GM21390 (cell line): ENCODE measurements around the gene GAGE1.
"Not testable (repeated sequence)": the region's sequence is repeated elsewhere in the genome, so short reads cannot be mapped to it uniquely, and the experiment has no call there.

Experiments used
- ATAC-seq: cut with Tn5 transposase; IDR thresholded peaks from one replicate; pipeline ENCODE4 v1.9.1; 2021; ENCODE audit not compliant: unreplicated experiment

Gene GAGE1, protein sequence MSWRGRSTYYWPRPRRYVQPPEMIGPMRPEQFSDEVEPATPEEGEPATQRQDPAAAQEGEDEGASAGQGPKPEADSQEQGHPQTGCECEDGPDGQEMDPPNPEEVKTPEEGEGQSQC

DNA sequence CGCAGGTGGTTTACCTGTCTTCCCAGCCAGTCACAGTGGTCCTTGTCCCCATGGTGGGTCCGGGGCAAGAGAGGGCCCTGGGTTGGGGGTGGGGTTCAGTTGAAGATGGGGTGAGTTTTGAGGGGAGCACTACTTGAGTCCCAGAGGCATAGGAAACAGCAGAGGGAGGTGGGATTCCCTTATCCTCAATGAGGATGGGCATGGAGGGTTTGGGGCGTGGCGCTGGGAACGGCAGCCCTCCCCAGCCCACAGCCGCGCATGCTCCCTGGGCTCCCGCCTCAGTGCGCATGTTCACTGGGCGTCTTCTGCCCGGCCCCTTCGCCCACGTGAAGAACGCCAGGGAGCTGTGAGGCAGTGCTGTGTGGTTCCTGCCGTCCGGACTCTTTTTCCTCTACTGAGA is at the start of gene GAGE1:
Gene GAGE1, plus strand, starts transcription at position 301 of the 400 bp plus-strand sequence. CDS start 1,155 bp downstream, outside the sequence.
- ATAC-seq = not testable (repeated sequence)

DNA sequence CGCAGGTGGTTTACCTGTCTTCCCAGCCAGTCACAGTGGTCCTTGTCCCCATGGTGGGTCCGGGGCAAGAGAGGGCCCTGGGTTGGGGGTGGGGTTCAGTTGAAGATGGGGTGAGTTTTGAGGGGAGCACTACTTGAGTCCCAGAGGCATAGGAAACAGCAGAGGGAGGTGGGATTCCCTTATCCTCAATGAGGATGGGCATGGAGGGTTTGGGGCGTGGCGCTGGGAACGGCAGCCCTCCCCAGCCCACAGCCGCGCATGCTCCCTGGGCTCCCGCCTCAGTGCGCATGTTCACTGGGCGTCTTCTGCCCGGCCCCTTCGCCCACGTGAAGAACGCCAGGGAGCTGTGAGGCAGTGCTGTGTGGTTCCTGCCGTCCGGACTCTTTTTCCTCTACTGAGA is 47.8 kb upstream of the GAGE1 start, which contains the start of gene GAGE12E:
Gene GAGE12E, plus strand, starts transcription at position 301 of the 400 bp plus-strand sequence. CDS start 1,155 bp downstream, outside the sequence.
- not testable (repeated sequence) for ATAC-seq

DNA sequence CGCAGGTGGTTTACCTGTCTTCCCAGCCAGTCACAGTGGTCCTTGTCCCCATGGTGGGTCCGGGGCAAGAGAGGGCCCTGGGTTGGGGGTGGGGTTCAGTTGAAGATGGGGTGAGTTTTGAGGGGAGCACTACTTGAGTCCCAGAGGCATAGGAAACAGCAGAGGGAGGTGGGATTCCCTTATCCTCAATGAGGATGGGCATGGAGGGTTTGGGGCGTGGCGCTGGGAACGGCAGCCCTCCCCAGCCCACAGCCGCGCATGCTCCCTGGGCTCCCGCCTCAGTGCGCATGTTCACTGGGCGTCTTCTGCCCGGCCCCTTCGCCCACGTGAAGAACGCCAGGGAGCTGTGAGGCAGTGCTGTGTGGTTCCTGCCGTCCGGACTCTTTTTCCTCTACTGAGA is 38.3 kb upstream of the GAGE1 start, which contains the start of gene GAGE12F:
Gene GAGE12F, plus strand, starts transcription at position 301 of the 400 bp plus-strand sequence. CDS start 1,155 bp downstream, outside the sequence.
- ATAC-seq = not testable (repeated sequence)

DNA sequence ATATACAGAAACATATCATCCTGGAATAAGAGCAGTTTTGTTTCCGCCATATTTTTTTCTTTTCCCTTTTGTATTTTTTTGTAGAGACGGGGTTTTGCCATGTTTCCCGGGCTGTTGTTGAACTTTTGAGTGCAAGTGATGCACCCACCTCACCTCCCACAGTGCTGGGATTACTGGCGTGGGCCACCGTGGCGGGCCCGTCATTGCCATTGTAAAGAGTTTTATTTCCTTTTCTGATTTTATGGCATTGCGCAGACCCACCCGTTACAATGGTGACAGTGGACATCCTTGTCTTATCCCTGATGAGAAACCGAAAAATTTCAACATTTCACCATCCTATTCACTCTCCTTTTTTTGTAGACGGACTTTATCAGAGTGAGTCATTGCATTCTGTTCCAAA is 30.1 kb upstream of the GAGE1 start:
- ATAC-seq = not testable (repeated sequence)

DNA sequence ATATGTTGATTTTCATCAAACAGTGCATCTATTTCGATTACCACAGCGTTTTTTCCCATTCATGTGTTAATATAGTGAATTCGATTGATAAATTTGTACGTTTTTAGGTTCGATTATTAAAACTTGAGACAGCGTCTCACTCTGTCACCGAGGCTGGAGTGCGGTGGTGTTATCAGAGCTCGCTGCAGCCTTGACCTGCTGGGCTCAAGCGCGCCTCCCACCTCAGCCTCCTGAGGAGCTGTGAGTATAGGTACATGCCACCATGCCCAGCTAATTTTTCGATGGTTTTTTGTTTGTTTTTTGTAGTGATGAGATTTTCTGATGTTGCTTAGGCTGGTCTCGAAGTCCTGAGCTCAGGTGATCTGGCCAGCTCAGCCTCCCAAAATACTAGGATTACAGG is 29.7 kb upstream of the GAGE1 start:
- not testable (repeated sequence) for ATAC-seq

DNA sequence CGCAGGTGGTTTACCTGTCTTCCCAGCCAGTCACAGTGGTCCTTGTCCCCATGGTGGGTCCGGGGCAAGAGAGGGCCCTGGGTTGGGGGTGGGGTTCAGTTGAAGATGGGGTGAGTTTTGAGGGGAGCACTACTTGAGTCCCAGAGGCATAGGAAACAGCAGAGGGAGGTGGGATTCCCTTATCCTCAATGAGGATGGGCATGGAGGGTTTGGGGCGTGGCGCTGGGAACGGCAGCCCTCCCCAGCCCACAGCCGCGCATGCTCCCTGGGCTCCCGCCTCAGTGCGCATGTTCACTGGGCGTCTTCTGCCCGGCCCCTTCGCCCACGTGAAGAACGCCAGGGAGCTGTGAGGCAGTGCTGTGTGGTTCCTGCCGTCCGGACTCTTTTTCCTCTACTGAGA is 28.7 kb upstream of the GAGE1 start, which contains the start of gene GAGE12G:
Gene GAGE12G, plus strand, starts transcription at position 301 of the 400 bp plus-strand sequence. CDS start 1,155 bp downstream, outside the sequence.
- ATAC-seq = not testable (repeated sequence)

DNA sequence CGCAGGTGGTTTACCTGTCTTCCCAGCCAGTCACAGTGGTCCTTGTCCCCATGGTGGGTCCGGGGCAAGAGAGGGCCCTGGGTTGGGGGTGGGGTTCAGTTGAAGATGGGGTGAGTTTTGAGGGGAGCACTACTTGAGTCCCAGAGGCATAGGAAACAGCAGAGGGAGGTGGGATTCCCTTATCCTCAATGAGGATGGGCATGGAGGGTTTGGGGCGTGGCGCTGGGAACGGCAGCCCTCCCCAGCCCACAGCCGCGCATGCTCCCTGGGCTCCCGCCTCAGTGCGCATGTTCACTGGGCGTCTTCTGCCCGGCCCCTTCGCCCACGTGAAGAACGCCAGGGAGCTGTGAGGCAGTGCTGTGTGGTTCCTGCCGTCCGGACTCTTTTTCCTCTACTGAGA is 19.2 kb upstream of the GAGE1 start, which contains the start of gene GAGE12H:
Gene GAGE12H, plus strand, starts transcription at position 301 of the 400 bp plus-strand sequence. CDS start 1,155 bp downstream, outside the sequence.
- not testable (repeated sequence) for ATAC-seq

DNA sequence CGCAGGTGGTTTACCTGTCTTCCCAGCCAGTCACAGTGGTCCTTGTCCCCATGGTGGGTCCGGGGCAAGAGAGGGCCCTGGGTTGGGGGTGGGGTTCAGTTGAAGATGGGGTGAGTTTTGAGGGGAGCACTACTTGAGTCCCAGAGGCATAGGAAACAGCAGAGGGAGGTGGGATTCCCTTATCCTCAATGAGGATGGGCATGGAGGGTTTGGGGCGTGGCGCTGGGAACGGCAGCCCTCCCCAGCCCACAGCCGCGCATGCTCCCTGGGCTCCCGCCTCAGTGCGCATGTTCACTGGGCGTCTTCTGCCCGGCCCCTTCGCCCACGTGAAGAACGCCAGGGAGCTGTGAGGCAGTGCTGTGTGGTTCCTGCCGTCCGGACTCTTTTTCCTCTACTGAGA is 9.6 kb upstream of the GAGE1 start, which contains the start of gene GAGE2A:
Gene GAGE2A, plus strand, starts transcription at position 301 of the 400 bp plus-strand sequence. CDS start 1,155 bp downstream, outside the sequence.
- ATAC-seq = not testable (repeated sequence)

DNA sequence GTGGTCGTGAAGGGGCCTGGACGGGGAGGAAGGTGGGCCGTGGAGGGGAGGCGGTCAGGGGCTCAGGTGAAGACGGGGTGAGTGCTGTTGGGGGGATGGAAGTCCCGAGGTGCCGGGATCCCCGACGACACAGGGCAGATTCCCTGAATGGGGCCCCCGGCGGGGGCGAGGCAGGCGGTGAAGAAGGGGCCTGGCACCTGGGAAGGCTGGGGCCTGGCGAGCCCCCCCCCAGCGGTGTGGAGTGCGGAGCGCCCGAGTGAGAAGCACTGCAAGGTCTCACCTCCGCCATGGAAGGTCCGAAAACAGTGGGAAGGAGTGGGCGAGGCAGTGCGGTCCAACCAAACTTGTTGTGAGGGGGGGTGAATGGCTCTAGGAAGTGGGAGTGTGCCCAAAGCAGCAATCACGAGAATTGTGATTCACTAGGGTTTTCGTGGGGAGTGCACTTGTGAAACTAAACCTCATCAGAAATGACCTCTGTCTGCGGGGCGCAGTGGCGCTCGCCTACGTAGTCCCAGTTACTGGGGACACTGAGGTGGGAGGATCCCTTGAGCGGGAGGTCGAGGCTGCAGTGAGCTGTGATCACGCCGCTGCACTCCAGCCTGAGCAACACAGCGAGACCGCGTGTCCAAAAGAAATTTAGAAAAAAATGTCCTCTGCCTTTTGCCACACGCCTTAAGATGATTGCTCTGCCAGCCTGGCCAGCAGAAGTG is 8.9 kb upstream of the GAGE1 start:
- not testable (repeated sequence) for ATAC-seq

DNA sequence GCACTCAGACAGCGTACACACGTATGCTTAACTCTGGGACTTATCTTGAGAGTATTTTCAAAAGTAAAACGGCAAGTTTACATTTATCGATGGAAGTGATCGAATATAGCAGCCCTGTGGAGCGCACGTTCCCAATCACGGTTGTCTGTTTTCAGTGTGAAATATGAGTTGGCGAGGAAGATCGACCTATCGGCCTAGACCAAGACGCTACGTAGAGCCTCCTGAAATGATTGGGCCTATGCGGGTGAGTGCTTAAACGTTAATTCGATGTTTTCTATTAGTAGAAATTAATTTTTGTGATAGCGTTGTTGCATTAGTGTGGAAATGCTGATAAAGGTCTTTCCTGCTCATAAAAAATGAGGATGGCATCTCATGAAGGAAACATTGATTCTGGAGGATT is 8.3 kb upstream of the GAGE1 start:
- ATAC-seq = not testable (repeated sequence)

DNA sequence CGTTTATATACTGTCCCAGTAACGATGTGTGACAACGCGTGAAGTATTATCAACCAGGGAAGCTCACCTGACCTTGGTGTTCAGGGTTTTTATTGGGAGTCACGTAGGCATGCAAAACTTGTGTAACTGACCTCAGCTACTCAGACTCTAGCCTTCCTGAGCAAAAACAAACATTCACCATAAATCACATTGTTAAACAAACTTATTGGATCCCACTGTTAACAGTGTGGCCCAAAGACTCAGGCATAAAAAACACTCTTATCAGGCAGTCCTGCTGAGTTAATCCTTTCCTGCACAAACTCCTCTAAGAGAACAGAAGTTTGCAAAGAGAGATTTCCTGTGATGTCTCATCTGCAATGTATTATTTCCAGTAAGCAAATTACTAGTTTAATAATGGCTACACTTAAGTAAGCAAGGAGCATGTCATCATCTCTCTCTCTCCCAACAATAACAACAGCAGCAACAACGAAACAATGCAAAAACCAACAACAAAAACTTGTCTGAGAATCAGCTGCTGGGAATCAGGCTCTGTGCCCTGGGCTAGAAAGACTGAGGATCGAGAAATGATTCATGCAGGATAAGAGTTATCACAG is 12.0 kb downstream of the GAGE1 start:
- no peak for ATAC-seq

DNA sequence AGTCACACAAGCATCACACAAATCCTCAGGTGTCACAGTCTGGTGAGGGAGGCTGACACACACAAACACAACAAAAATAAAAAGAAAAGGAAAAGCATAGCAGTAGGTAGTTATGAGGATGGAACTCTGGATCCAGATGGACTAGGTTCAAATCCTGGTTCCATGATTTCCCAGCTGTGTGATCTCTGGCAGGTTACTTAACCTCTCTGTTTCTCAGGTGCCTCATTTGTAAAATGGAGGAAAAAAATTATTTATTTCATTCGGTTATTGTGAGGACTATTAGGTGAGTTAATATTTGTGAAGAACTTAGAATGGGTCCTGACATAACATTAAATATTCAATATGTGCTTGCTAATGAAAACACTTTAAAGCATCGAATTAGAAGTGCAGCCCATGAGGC is 19.8 kb downstream of the GAGE1 start:
- no peak for ATAC-seq

DNA sequence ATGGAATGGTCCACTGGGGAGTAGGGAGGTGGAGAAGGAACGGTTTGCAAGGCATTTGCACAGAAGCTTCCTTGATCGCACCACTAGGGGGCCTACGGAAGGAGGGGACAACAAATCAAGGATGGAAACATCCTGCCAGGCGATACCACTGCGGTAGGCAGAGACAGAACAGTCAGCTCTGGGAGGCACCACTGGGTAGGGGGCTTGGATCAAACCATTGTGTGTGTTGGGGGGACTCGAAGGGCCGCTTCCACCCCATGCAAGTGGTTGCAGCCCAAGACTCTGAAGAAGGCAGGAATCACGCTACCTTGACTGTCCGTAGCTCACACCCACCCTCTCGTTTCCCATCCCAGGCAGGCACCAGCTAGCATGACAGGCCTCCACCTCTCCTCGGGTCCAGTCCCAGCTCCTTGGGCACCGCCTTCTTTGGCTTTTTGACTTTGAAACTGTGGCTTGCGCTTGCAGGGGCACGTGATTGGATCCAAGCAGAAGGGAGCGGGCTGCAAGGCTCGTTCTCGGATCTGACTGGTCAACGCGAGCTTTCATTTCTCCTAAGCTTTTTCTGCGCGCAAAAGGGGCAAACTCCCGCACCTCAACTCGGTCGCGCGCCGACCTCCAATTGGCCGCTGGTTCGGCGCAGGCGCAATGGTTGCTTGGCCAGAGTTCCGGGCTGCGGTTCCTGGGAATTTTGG is 28.4 kb downstream of the GAGE1 start:
- ATAC-seq = no peak

DNA sequence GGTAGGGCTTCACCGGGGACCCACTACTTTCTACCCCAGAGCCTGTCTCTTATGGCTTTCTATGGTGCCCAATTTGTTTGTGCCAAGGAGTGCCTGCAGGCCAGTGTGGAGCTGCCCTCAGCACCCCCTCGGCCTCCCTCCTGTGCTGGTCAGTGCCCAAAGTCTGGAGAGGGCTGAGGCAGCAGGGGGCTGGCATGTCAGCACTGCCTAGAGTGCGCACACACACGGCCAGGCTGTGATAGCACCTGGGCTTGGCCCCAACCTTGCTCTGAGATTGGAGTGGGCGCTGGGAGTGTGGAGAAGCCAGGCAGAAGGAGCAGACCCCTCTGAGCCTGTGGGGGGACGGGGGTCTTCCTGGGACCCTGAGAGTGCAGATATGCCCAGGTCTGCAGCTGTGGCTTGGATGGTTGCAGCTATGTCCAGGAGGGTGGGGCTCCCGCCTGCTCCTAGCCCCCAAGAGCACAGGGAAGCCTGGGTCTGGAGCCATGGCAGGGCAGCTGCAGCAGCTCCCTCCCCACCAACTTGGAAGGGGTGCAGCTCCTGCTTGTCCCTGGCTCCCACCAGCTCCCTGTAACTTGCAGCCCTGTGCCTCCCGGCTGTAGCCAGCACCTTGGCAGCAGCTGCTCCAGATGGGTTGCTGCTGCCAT is 46.3 kb downstream of the GAGE1 start:
- no peak for ATAC-seq

DNA sequence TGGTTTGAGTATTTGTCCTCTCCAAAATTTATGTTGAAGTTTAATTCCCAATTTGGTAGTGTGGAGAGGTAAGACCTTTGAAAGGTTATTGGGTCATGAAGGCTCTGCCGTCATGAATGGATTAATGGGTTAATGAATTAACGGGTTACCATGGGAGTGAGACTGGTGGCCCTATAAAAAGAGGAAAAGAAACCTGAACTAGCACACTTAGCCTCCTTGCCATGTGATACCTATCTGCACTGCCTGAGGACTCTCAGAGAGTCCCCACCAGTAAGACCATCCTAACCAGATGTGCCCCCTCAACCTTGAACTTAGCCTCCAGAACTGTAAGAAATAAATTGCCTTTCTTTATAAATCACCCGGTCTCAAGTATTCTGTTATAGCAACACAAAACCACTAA is 57.7 kb downstream of the GAGE1 start:
- no peak for ATAC-seq
